Uterus (tissue), 4 donors: ENCODE measurements around the gene PPP4R3A. TPM values are rescaled to one million over a fixed set of nuclear protein-coding genes. Genes with fewer than 3 reads are reported as not detected.
A peak's percentile ranks its signal among the peaks of the same experiment; 100 is the strongest.

Experiments
- DNase-seq, 2 donors: peaks; one replicate each; pipeline ENCODE4 v3.0.0-alpha.2; 2019 to 2020
- H3K27ac ChIP-seq, 2 donors: fragments of 200-600 bp; sonication (generic); 1 replicate in 1 of 2; 2 replicates in 1 of 2; pipeline ENCODE4 v1.5.1; 2016 to 2018
- H3K27me3 ChIP-seq, 2 donors: fragments of 200-600 bp; sonication (generic); one replicate each; pipeline ENCODE4 v1.5.1; 2018 to 2019; ENCODE audit warnings: control low read depth in 1 of 2
- H3K36me3 ChIP-seq, 2 donors: fragments of 200-600 bp; sonication (generic); one replicate each; pipeline ENCODE4 v1.5.1; 2019; ENCODE audit warnings: control low read depth in 1 of 2
- H3K4me1 ChIP-seq, 2 donors: fragments of 200-600 bp; sonication (generic); one replicate each; pipeline ENCODE4 v1.5.1; 2018 to 2019; ENCODE audit warnings: control low read depth in 1 of 2
- H3K4me3 ChIP-seq, 2 donors: fragments of 200-600 bp; sonication (generic); 1 replicate in 1 of 2; 2 replicates in 1 of 2; pipeline ENCODE4 v1.5.1; 2018 to 2019; ENCODE audit warnings: mild to moderate bottlenecking in 1 of 2
- H3K9me3 ChIP-seq, 2 donors: fragments of 200-600 bp; sonication (generic); one replicate each; pipeline ENCODE4 v1.5.1; 2019; ENCODE audit warnings: control low read depth in 1 of 2
- POLR2A ChIP-seq, 2 donors: fragments of 450-650 bp; IDR thresholded peaks; one replicate each; pipeline ENCODE4 v1.6.1; 2016; ENCODE audit warnings: antibody characterized with exemption in 2 of 2, mild to moderate bottlenecking in 1 of 2, moderate library complexity in 1 of 2
- intact Hi-C: fragments of 100-400 bp; cut with DNase I; formaldehyde crosslinking; loops from one replicate; pipeline ENCODE4 v1.15.1; 2023; ENCODE audit warnings: low total_unique reads
- total RNA-seq, 4 donors: library from RNA; depleted of rRNA in 3 of 4; stranded (reverse); fragments of >200 nt in 3 of 4; gene quantifications; one replicate each; pipeline versions ENCODE4 v1.1.0 to v1.2.4, GENCODE V29; 2014 to 2023
- TF ChIP-seq, protein P1 (sequence below), 4 experiments: fragments of 200-600 bp in 2 of 4; fragments of 450-650 bp in 2 of 4; sonication (generic) in 2 of 4; IDR thresholded peaks; one replicate each; pipeline ENCODE4 v1.5.1; 2016 to 2019; ENCODE audit warnings: antibody characterized with exemption in 4 of 4, mild to moderate bottlenecking in 2 of 4, moderate library complexity in 1 of 4
- donor health status: DM: yes; HTN: yes; CAD: no.

Gene PPP4R3A
- total RNA-seq, 4 donors from 2014 or later = 36.2 to 136 (median 116) TPM

DNA sequence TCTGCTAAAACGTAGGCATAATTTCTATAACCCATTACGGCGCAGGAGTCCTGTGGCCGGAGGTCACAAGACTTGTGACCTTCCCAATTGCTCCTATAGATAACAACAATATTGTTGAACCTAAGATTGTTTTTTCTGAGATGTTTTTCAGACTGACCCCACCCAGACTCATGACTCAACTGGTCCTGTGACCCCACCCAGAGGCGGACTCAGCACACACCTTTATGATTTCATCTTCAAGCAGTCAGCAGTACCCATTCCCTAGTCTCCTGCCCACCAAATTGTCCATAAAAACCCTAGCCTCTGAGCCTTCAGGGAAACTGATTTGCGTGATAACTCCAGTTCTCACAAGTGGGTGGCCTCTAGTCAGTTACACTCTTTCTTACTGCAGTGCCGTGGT lies 5.9 kb upstream of the PPP4R3A start:
- intact Hi-C loops = no loop called here
- DNase-seq = no peak
- TF ChIP-seq POLR2A (IDR thresholded peaks at IDR 0.05) = no peak
- TF ChIP-seq, protein P1, sequence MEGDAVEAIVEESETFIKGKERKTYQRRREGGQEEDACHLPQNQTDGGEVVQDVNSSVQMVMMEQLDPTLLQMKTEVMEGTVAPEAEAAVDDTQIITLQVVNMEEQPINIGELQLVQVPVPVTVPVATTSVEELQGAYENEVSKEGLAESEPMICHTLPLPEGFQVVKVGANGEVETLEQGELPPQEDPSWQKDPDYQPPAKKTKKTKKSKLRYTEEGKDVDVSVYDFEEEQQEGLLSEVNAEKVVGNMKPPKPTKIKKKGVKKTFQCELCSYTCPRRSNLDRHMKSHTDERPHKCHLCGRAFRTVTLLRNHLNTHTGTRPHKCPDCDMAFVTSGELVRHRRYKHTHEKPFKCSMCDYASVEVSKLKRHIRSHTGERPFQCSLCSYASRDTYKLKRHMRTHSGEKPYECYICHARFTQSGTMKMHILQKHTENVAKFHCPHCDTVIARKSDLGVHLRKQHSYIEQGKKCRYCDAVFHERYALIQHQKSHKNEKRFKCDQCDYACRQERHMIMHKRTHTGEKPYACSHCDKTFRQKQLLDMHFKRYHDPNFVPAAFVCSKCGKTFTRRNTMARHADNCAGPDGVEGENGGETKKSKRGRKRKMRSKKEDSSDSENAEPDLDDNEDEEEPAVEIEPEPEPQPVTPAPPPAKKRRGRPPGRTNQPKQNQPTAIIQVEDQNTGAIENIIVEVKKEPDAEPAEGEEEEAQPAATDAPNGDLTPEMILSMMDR (IDR thresholded peaks at IDR 0.05) = no peak

DNA sequence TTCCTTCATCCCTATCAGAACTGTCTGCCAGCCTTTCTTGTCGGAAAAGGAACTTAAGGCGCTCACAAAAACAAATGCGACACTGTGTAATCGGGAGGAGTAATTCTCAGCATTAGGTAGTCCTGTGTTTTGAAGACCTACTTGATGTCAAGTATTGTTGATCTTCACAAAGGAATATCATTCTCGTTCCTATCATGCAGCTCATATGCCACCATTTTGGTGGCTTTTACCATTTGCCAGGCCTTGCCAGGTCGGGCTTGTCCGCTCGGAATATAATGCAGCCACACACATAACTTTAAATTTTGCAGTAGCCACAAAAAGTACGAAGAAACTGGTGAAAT lies 903 bp upstream of the PPP4R3A start:
- intact Hi-C loops = no loop called here
- no peaks in the 10 kb centered on the region for H3K9me3 ChIP-seq
- no peaks in the 10 kb centered on the region for H3K36me3 ChIP-seq
- peak overlapping the region; percentile 92 to 99 for H3K27ac ChIP-seq
- peak overlapping the region; percentile 93 to 97 for H3K4me3 ChIP-seq
- H3K4me1 ChIP-seq = no peaks in the 10 kb centered on the region
- no peaks in the 10 kb centered on the region for H3K27me3 ChIP-seq
- no peak for TF ChIP-seq POLR2A (IDR thresholded peaks at IDR 0.05)
- TF ChIP-seq, protein P1 (IDR thresholded peaks at IDR 0.05) = no peak
- DNase-seq = no peak

More for the DNA sequence above, 5.9 kb upstream of the PPP4R3A start:
- H3K4me1 ChIP-seq = no peaks in the 10 kb centered on the region
- H3K27me3 ChIP-seq = no peaks in the 10 kb centered on the region
- H3K36me3 ChIP-seq = no peaks in the 10 kb centered on the region
- H3K9me3 ChIP-seq = no peaks in the 10 kb centered on the region
- no peak overlapping the region for H3K4me3 ChIP-seq
- no peak overlapping the region for H3K27ac ChIP-seq

DNA sequence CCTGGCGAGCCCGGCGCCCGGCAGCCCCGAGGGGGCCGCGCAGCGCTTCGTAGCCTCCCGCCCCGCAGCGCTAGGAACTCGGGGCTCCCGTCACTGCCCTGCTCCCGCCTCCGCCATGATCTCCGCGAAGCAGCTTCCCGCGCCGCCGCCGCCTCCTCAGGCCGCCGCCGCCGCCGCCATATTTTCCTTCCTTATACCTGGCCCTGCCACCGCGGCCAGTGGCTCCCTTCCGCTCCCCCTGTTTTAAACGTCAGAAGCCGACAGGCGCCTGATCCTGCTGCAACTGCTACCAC lies 286 bp downstream of the PPP4R3A start:
- no peak for TF ChIP-seq POLR2A (IDR thresholded peaks at IDR 0.05)
- TF ChIP-seq, protein P1 (IDR thresholded peaks at IDR 0.05) = no peak
- Histone ChIP-seq H3K36me3 (no peaks in the 10 kb centered on the region), H3K9me3 (no peaks in the 10 kb centered on the region), H3K27me3 (no peaks in the 10 kb centered on the region), H3K27ac (peak overlapping the region; percentile 92 to 99), H3K4me1 (no peaks in the 10 kb centered on the region), H3K4me3 (peak overlapping the region; percentile 93 to 97)
- DNase-seq = no peak
- intact Hi-C loops = no loop called here

DNA sequence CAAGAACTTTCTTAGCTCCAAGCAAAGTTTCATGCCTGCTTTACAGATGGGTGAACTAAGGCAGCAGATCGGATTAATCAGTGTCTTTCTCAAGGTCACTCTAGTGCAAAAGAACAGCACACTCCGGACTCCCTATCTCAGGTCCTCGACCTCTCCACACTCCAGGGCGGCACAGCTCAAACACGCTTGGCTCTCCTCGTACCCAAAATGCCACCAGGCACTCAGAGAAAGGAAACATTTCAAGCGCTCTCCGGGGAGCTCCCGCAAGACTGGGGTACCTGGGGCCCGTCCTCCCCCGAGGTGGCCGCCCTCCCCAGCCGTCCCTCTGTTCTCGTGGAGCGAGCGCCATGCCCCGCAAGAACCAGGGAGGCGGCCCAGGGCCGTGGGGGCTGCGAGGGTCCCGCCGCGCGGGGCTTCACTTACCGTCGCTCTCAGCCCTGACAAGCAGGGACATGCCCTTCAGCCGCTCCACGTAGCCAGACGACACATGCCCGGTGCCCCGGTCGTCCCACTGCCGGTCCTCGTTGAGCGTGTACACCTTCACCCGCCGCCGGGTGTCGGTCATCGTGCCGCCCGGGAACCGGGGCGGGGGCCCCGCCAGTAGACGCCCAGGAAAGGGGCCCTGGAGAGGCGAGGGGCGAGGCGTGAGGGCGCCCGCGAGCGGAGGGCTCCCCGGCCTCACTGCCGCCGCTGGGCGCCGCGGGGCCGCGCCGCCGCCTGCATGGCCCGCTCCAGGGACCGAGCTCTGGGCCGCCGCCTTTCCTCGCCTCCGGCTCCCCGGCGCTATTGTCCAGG lies 830 bp downstream of the PPP4R3A start:
- no peak for TF ChIP-seq POLR2A (IDR thresholded peaks at IDR 0.05)
- TF ChIP-seq, protein P1 (IDR thresholded peaks at IDR 0.05) = no peak
- DNase-seq = peak in 1 of 2 donors; percentile 39
- Histone ChIP-seq H3K4me1 (no peaks in the 10 kb centered on the region), H3K27ac (peak overlapping the region; percentile 92 to 99), H3K4me3 (peak overlapping the region; percentile 93 to 97), H3K36me3 (no peaks in the 10 kb centered on the region), H3K9me3 (no peaks in the 10 kb centered on the region), H3K27me3 (no peaks in the 10 kb centered on the region)
- intact Hi-C loops = no loop called here

DNA sequence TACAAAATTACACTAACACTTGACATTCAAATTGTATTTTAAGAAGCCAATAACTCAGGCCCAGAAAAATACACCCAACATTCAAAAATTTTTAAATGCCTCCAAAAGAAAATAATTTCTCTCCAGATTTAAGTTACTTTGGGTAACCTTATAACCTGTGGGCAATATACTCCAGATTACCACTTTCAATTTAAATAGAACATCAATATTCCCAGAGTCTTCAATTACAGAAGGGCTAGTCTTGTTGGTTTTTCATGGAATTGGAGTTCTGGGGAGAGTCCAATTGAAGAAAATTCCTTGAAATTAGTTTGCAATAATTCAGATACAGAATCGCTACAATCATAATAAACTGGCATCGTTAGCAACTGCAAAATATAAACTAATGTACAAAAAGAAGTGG lies 2.0 kb downstream of the PPP4R3A start:
- Histone ChIP-seq H3K4me3 (peak overlapping the region; percentile 93 to 97), H3K4me1 (no peaks in the 10 kb centered on the region), H3K36me3 (no peaks in the 10 kb centered on the region), H3K27ac (peak overlapping the region in 1 of 2 donors; percentile 92), H3K27me3 (no peaks in the 10 kb centered on the region), H3K9me3 (no peaks in the 10 kb centered on the region)
- DNase-seq = no peak
- no peak for TF ChIP-seq POLR2A (IDR thresholded peaks at IDR 0.05)
- TF ChIP-seq, protein P1 (IDR thresholded peaks at IDR 0.05) = no peak
- intact Hi-C loops = no loop called here
